SU-DHL-6 (cell line): ENCODE results near the gene EXOC3.
"Not testable (repeated sequence)": the region's sequence is repeated elsewhere in the genome, so short reads cannot be mapped to it uniquely, and the experiment has no call there.

Source experiments
- H2AFZ ChIP-seq: fragments of 200-600 bp; sonication (generic); 2 replicates; pipeline ENCODE4 v1.6.1; 2014; ENCODE audit warnings: low read depth, mild to moderate bottlenecking, moderate library complexity, mixed read lengths, antibody characterized with exemption, low read length; ENCODE audit not compliant: severe bottlenecking
- H3F3A ChIP-seq: fragments of 200-600 bp; shearing (Covaris generic); 2 replicates; pipeline ENCODE4 v1.6.0; 2016; ENCODE audit warnings: antibody characterized with exemption, mild to moderate bottlenecking; ENCODE audit not compliant: insufficient read depth
- H3K27ac ChIP-seq: fragments of 200-600 bp; sonication (generic); 2 replicates; pipeline ENCODE4 v1.5.1; 2016; ENCODE audit warnings: low read depth, mild to moderate bottlenecking, low read length, moderate library complexity, mixed read lengths
- H3K27me3 ChIP-seq: fragments of 200-600 bp; sonication (generic), shearing (Covaris generic); 2 replicates; pipeline ENCODE4 v1.6.0; 2014; ENCODE audit warnings: mild to moderate bottlenecking, low read length
- H3K36me3 ChIP-seq: fragments of 200-600 bp; sonication (generic); 2 replicates; pipeline ENCODE4 v1.6.1; 2014; ENCODE audit warnings: mild to moderate bottlenecking, low read length, mixed read lengths
- H3K4me2 ChIP-seq: fragments of 300-600, 200-600 bp; shearing (Covaris generic), sonication (generic); 2 replicates; pipeline ENCODE4 v1.6.0; 2014; ENCODE audit warnings: low read length, low read depth, mild to moderate bottlenecking; ENCODE audit not compliant: poor library complexity, severe bottlenecking
- H3K4me3 ChIP-seq: fragments of 200-600 bp; sonication (generic); 2 replicates; pipeline ENCODE4 v1.5.1; 2014; ENCODE audit warnings: antibody characterized with exemption, low read length, mild to moderate bottlenecking, mixed read lengths; ENCODE audit not compliant: insufficient read depth, poor library complexity, severe bottlenecking
- H3K79me2 ChIP-seq: fragments of 200-600 bp; sonication (generic); 2 replicates; pipeline ENCODE4 v1.6.1; 2014; ENCODE audit warnings: mild to moderate bottlenecking, low read length, moderate library complexity; ENCODE audit not compliant: insufficient read depth
- H3K9ac ChIP-seq: fragments of 200-600 bp; sonication (generic); 2 replicates; pipeline ENCODE4 v1.7.0; 2014; ENCODE audit warnings: mild to moderate bottlenecking, low read length
- H3K9me2 ChIP-seq: fragments of 200-600 bp; sonication (generic); replicated peaks from 2 replicates; pipeline ENCODE4 v1.6.1; 2014; ENCODE audit warnings: low read length; ENCODE audit not compliant: insufficient read depth
- H3K9me3 ChIP-seq: fragments of 200-600 bp; sonication (generic); 2 replicates; pipeline ENCODE4 v1.6.1; 2014; ENCODE audit warnings: low read length, mixed read lengths; ENCODE audit not compliant: insufficient read depth
- H4K20me1 ChIP-seq: fragments of 200-600 bp; sonication (generic); 2 replicates; pipeline ENCODE4 v1.6.1; 2014; ENCODE audit warnings: low read depth, mild to moderate bottlenecking, antibody characterized with exemption, low read length, moderate library complexity, mixed read lengths
- CTCF ChIP-seq: fragments of 200-600 bp; sonication (generic); IDR thresholded peaks from one replicate; pipeline ENCODE4 v1.5.1; 2017; ENCODE audit warnings: antibody characterized with exemption, mild to moderate bottlenecking, low read length, moderate library complexity; ENCODE audit not compliant: insufficient read depth, poor library complexity, severe bottlenecking
- EZH2phosphoT487 ChIP-seq: fragments of 200-600 bp; sonication (generic), shearing (Covaris generic); conservative IDR thresholded peaks from 2 replicates; pipeline ENCODE4 v1.6.1; 2018; ENCODE audit warnings: mild to moderate bottlenecking, antibody characterized with exemption, low read length, moderate library complexity, mixed read lengths

EXOC3 gene

DNA sequence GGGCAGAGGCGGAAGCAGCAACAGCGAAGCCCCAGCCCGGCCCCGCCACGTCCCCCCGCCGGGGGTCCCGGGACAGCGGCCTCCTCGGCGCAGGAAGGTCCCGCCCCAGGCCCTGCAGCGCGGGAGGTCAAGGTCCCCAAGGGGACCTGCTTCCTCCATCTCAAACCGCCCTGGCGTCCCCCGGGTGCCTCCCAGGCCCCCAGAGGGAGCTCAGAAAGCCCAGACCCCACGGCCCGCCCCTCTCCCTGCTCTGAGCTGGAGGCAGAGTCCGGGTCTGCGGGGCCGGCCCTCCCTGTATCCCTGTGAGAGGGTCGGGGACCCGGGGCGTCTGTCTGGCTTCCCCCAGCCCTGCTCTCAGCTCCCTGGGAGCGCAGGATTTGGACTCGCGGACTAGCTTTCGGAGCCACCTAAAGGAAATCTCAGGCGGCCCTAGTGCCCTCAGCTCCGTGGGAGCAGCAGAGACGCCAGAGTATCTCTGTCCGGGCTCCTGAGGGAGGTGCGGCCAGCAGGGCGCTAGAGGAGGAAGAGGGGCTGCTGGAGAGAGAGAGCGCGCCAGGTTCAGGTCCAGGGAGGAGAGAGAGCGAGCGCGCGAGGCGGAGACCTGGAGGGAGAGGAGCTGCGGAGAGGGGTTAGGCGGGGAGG lies 30.7 kb downstream of the EXOC3 start:
- peak overlapping the region; percentile 71 for H3K9ac ChIP-seq
- peaks cover 14% of the 10 kb centered on the region for H3K79me2 ChIP-seq
- H3K9me3 ChIP-seq = no peaks in the 10 kb centered on the region
- peak overlapping the region; percentile 86 for H3K4me2 ChIP-seq
- H3K36me3 ChIP-seq = no peaks in the 10 kb centered on the region
- H3K9me2 ChIP-seq = no peaks in the 10 kb centered on the region
- TF ChIP-seq EZH2phosphoT487 (no peak), CTCF (no peak)
- peaks cover 4% of the 10 kb centered on the region for H3F3A ChIP-seq
- H4K20me1 ChIP-seq = no peaks in the 10 kb centered on the region
- peak overlapping the region; percentile 72 for H3K4me3 ChIP-seq
- H3K27me3 ChIP-seq = no peaks in the 10 kb centered on the region
- no peak overlapping the region for H3K27ac ChIP-seq
- peak overlapping the region; percentile 81 for H2AFZ ChIP-seq

DNA sequence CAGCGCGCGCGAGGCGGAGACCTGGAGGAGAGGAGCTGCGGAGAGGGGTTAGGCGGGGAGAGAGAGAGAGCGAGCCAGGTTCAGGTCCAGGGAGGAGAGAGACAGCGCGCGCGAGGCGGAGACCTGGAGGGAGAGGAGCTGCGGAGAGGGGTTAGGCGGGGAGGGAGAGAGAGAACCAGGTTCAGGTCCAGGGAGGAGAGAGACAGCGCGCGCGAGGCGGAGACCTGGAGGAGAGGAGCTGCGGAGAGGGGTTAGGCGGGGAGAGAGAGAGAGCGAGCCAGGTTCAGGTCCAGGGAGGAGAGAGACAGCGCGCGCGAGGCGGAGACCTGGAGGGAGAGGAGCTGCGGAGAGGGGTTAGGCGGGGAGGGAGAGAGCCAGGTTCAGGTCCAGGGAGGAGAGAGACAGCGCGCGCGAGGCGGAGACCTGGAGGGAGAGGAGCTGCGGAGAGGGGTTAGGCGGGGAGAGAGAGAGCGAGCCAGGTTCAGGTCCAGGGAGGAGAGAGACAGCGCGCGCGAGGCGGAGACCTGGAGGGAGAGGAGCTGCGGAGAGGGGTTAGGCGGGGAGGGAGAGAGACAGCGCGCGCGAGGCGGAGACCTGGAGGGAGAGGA lies 31.4 kb downstream of the EXOC3 start:
- not testable (repeated sequence) for H3K9me3 ChIP-seq, H3K9me2 ChIP-seq, H2AFZ ChIP-seq, H4K20me1 ChIP-seq, H3K36me3 ChIP-seq, H3K27ac ChIP-seq, H3F3A ChIP-seq, H3K27me3 ChIP-seq
- H3K79me2 ChIP-seq = peaks cover 14% of the 10 kb centered on the region
- peak overlapping the region; percentile 72 for H3K4me3 ChIP-seq
- peak overlapping the region; percentile 71 for H3K9ac ChIP-seq
- peak overlapping the region; percentile 86 for H3K4me2 ChIP-seq

DNA sequence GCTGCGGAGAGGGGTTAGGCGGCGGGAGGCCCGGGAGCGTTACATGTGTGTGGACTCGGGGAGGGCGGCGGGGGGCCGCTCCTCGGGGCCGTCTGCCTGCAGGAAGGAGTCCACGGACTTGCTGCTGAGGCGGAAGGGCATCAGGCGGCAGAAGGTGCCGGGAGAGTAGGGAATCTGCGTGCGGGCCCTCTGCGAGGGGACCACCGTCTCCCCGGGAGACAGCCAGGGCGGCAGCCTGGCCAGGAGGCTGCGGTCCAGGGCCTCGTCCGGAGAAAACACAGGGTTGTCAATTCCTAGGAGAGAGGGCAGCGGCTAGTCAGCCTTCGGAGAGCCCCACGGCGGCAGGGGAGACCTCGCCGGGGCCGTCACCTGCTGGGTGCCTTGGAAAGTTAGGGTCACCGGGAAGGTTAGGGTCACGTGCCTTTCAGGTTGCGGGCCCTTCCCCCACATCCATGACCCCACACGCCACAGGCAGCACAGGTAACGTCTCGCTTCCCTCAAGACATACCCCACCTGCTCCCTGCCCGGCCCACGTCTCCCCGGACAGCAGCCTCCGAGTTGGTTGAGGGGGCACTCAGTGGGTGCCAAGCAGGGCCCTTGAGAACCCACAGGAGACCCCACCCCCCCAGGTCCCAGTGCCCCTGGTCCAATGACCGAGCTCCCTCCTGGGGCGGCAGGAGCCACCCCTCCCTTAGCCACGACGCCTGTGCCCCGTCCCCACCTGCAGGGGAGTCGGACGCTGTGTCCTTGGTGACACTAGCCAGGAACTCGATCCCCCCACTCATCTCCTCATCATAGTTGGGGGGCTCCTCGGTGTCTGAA lies 32.1 kb downstream of the EXOC3 start:
- no peaks in the 10 kb centered on the region for H4K20me1 ChIP-seq

More for the DNA sequence above, 32.1 kb downstream of the EXOC3 start:
- Histone ChIP-seq H3K79me2 (peaks cover 14% of the 10 kb centered on the region), H3K9me2 (no peaks in the 10 kb centered on the region), H3K36me3 (no peaks in the 10 kb centered on the region), H3K27me3 (no peaks in the 10 kb centered on the region), H3K27ac (no peak overlapping the region), H3K4me3 (no peak overlapping the region), H3K9ac (no peak overlapping the region; the same call in 1 of the 2 replicates), H3K9me3 (no peaks in the 10 kb centered on the region), H3K4me2 (peak overlapping the region; percentile 29), H3F3A (peaks cover 4% of the 10 kb centered on the region), H2AFZ (no peak overlapping the region)
- no peak for TF ChIP-seq EZH2phosphoT487
- TF ChIP-seq CTCF = no peak
